ENCODE results near the gene UBL5.

The UBL5 gene

GRCh38 chr19:9854282-9854846 is 26.6 kb downstream of the UBL5 start:
- DNase-seq (ENCODE audit: low read depth) = no peak

GRCh38 chr19:9856609-9857008 is 28.9 kb downstream of the UBL5 start:
- DNase-seq (ENCODE audit: low read depth) = no peak

- no peak for DNase-seq (ENCODE audit: low read depth)
These were observed 29.5 kb downstream of the UBL5 start for GRCh38 chr19:9857076-9857721.

- no peak for DNase-seq (ENCODE audit: low read depth)
These were observed 30.4 kb downstream of the UBL5 start for GRCh38 chr19:9857920-9858746.

GRCh38 chr19:9858766-9859165 is 31.0 kb downstream of the UBL5 start:
- no peak for DNase-seq (ENCODE audit: low read depth)

- DNase-seq (ENCODE audit: low read depth) = no peak
These were observed 32.7 kb downstream of the UBL5 start for GRCh38 chr19:9860407-9860806.

GRCh38 chr19:9861503-9861902 is 33.8 kb downstream of the UBL5 start:
- no peak for DNase-seq (ENCODE audit: low read depth)

GRCh38 chr19:9862938-9863337 is 35.2 kb downstream of the UBL5 start:
- no peak for DNase-seq (ENCODE audit: low read depth)

GRCh38 chr19:9863759-9864158 is 36.0 kb downstream of the UBL5 start:
- DNase-seq (ENCODE audit: low read depth) = no peak

- no peak for DNase-seq (ENCODE audit: low read depth)
These were observed 38.2 kb downstream of the UBL5 start for GRCh38 chr19:9865732-9866501.

- DNase-seq (ENCODE audit: low read depth) = no peak
These were observed 41.4 kb downstream of the UBL5 start for GRCh38 chr19:9868983-9869617.

- DNase-seq (ENCODE audit: low read depth) = no peak
These were observed 44.1 kb downstream of the UBL5 start for GRCh38 chr19:9871626-9872338.

- DNase-seq (ENCODE audit: low read depth) = no peak
These were observed 45.0 kb downstream of the UBL5 start for GRCh38 chr19:9872618-9873242.

- no peak for DNase-seq (ENCODE audit: low read depth)
These were observed 47.4 kb downstream of the UBL5 start for GRCh38 chr19:9875031-9875627.

- DNase-seq (ENCODE audit: low read depth) = no peak
These were observed 48.1 kb downstream of the UBL5 start for GRCh38 chr19:9875796-9876195.

- no peak for DNase-seq (ENCODE audit: low read depth)
These were observed 50.2 kb downstream of the UBL5 start for GRCh38 chr19:9877780-9878510.

- no peak for DNase-seq (ENCODE audit: low read depth)
These were observed 50.9 kb downstream of the UBL5 start for GRCh38 chr19:9878511-9879196.

Measured in stromal cell of bone marrow (primary cell).